NCI-H2227 treated with DMSO at 0.1 percent for 48 hours (cell line): ENCODE results near the gene PON1.
A peak's percentile ranks its signal among the peaks of the same experiment; 100 is the strongest.

Experiments used
- DNase-seq: peaks from one replicate; lab custom pipeline; 2025; lab: John Stamatoyannopoulos, UW

The PON1 gene

GRCh38 chr7:95317546-95317945 lies 6.8 kb downstream of the PON1 start:
- no peak for DNase-seq

- DNase-seq: no peak
Observed at GRCh38 chr7:95316588-95316987, 7.7 kb downstream of the PON1 start.

- DNase-seq: no peak
Observed at GRCh38 chr7:95312561-95312960, 11.8 kb downstream of the PON1 start.

- DNase-seq: no peak
Observed at GRCh38 chr7:95311389-95311788, 12.9 kb downstream of the PON1 start.

GRCh38 chr7:95309951-95310350 lies 14.4 kb downstream of the PON1 start:
- DNase-seq: no peak

GRCh38 chr7:95304990-95305389 lies 19.3 kb downstream of the PON1 start:
- DNase-seq: peak; percentile 25

- DNase-seq: no peak
Observed at GRCh38 chr7:95303013-95303905, 21.1 kb downstream of the PON1 start.

- no peak for DNase-seq
Observed at GRCh38 chr7:95298091-95298490, 26.2 kb downstream of the PON1 start.

GRCh38 chr7:95297041-95297440 lies 27.3 kb downstream of the PON1 start:
- no peak for DNase-seq

GRCh38 chr7:95296456-95296855 lies 27.9 kb downstream of the PON1 start:
- no peak for DNase-seq

GRCh38 chr7:95295397-95295796 lies 28.9 kb downstream of the PON1 start:
- DNase-seq: no peak

GRCh38 chr7:95290166-95290830 lies 34.0 kb downstream of the PON1 start:
- no peak for DNase-seq

GRCh38 chr7:95286096-95286495 lies 38.2 kb downstream of the PON1 start:
- DNase-seq: no peak

GRCh38 chr7:95279417-95279816 lies 44.9 kb downstream of the PON1 start:
- no peak for DNase-seq

- DNase-seq: no peak
Observed at GRCh38 chr7:95276114-95276513, 48.2 kb downstream of the PON1 start.

GRCh38 chr7:95269640-95270039 lies 54.7 kb downstream of the PON1 start:
- no peak for DNase-seq

- no peak for DNase-seq
Observed at GRCh38 chr7:95267754-95268153, 56.6 kb downstream of the PON1 start.

GRCh38 chr7:95265634-95266033 lies 58.7 kb downstream of the PON1 start:
- DNase-seq: no peak

- peak; percentile 50 for DNase-seq
Observed at GRCh38 chr7:95264363-95264891, 59.9 kb downstream of the PON1 start.

GRCh38 chr7:95263785-95264362 lies 60.5 kb downstream of the PON1 start:
- no peak for DNase-seq

GRCh38 chr7:95262875-95263274 lies 61.5 kb downstream of the PON1 start:
- no peak for DNase-seq

- DNase-seq: no peak
Observed at GRCh38 chr7:95261895-95262415, 62.4 kb downstream of the PON1 start.

- no peak for DNase-seq
Observed at GRCh38 chr7:95255691-95256090, 68.6 kb downstream of the PON1 start.
